Gastrocnemius medialis (tissue), 4 donors: ENCODE results near the gene NAP1L2.

Source experiments
- POLR2A ChIP-seq, 2 donors: fragments of 450-650 bp; IDR thresholded peaks; one replicate each; pipeline ENCODE4 v1.6.1; 2017; ENCODE audit warnings: antibody characterized with exemption in 2 of 2, mild to moderate bottlenecking in 2 of 2, moderate library complexity in 2 of 2
- TF ChIP-seq, protein P1 (sequence below), 5 experiments: fragments of 450-650 bp in 3 of 5; fragments of 200-600 bp in 2 of 5; sonication (generic) in 2 of 5; IDR thresholded peaks in 4 of 5; conservative IDR thresholded peaks in 1 of 5; 1 replicate in 4 of 5; 2 replicates in 1 of 5; pipeline ENCODE4 v1.5.1; 2016 to 2019; ENCODE audit warnings: antibody characterized with exemption in 5 of 5, mild to moderate bottlenecking in 3 of 5, moderate library complexity in 3 of 5

DNA sequence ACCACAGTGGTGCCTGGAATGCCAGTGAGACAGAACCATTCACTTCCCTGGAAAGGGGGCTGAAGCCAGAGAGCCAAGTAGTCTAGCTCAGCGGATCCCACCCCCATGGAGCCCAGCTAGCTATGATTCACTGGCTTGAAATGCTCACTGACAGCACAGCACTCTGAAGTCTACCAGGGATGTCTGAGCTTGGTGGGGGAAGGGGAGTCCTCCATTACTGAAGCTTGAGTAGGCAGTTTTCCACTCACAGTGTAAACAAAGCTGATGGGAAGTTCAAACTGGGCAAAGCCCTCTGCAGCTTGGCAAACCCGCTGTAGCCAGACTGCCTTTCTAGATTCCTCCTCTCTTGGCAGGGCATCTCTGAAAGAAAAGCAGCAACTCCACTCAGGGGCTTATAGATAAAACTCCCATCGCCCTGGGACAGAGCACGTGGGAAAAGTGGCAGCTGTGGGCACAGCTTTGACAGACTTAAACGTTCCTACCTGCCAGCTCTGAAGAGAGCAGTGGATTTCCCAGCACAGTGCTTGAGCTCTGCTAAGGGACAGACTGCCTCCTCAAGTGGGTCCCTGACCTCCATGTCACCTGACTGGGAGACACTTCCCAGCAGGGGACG, 32.0 kb downstream of the NAP1L2 start:
- TF ChIP-seq, protein P1, sequence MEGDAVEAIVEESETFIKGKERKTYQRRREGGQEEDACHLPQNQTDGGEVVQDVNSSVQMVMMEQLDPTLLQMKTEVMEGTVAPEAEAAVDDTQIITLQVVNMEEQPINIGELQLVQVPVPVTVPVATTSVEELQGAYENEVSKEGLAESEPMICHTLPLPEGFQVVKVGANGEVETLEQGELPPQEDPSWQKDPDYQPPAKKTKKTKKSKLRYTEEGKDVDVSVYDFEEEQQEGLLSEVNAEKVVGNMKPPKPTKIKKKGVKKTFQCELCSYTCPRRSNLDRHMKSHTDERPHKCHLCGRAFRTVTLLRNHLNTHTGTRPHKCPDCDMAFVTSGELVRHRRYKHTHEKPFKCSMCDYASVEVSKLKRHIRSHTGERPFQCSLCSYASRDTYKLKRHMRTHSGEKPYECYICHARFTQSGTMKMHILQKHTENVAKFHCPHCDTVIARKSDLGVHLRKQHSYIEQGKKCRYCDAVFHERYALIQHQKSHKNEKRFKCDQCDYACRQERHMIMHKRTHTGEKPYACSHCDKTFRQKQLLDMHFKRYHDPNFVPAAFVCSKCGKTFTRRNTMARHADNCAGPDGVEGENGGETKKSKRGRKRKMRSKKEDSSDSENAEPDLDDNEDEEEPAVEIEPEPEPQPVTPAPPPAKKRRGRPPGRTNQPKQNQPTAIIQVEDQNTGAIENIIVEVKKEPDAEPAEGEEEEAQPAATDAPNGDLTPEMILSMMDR (IDR thresholded peaks at IDR 0.05 in 4 of 5, conservative IDR thresholded peaks at IDR 0.05 in 1 of 5), result no peak
- no peak for TF ChIP-seq POLR2A (IDR thresholded peaks at IDR 0.05)
